GM12874 (cell line): ENCODE measurements around the gene ZPR1.

Experiments
- CTCF ChIP-seq: IDR thresholded peaks from 2 replicates; pipeline ENCODE4 v1.5.1; 2011; ENCODE audit warnings: low read depth, mild to moderate bottlenecking, control low read depth, low read length, moderate library complexity; ENCODE audit not compliant: insufficient read depth

Gene ZPR1

GRCh38 chr11:116826751-116827431 is 39.1 kb upstream of the ZPR1 start:
- TF ChIP-seq CTCF: no peak

DNA sequence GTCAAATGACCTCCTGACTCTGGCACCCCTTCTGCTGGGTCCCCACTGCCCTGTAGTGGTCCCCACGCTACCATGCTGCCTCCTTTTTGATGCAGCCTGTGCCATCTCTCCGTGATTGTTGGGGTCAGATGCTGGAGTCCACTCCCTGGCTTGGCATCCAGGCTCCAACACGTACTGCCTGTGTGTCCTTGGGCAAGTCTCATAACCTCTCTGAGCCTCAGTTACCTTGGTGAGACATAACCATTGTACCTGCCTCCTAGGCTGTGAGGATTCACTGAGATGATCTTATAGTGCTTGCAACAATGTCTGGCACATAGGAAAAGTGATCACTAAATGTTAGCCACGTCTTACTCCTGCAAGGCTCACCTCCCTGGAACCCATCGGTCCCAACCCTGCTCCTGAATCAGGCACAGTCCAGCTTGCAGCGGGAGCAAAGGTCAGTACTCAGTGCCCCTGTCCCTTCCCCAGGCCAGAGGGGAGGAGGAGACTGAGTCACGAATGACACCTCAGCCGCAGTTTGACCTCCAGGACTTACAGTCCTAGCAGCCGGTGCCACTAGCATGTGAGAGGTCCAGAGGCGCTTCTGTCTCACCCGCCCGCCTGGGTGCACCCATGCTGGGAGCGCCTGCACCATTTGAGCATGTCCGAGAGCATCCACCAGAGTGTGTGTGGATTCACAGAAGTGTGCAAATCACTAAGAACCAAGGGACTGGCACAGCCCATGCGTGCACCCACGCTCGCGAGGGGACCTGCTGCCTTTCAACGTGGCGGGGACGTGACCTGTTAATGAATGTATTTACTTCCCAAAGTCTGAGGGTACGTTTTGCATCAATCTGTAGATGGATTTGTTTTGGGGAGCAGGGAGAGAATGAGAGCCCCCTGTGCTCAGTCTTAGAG is 38.3 kb upstream of the ZPR1 start:
- TF ChIP-seq CTCF: no peak

DNA sequence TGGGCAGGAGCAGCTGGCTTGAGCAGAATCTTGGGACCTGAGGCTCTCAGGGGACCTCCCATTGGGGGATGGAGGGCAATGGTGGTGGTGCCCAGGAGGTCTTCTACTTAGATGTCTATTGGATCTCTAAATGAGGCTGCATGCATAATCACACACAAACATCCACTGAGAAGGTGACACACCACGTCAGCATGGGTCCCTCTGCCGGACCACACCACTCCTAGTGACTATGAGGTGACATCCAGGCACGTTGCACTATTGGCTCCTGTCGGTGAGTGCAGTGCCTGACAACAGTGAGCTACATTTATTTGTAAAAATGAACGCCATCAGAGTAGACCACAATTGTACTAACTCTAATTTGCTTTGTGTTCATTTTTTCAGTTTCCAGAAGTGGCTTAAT is 37.6 kb upstream of the ZPR1 start:
- TF ChIP-seq CTCF: no peak

DNA sequence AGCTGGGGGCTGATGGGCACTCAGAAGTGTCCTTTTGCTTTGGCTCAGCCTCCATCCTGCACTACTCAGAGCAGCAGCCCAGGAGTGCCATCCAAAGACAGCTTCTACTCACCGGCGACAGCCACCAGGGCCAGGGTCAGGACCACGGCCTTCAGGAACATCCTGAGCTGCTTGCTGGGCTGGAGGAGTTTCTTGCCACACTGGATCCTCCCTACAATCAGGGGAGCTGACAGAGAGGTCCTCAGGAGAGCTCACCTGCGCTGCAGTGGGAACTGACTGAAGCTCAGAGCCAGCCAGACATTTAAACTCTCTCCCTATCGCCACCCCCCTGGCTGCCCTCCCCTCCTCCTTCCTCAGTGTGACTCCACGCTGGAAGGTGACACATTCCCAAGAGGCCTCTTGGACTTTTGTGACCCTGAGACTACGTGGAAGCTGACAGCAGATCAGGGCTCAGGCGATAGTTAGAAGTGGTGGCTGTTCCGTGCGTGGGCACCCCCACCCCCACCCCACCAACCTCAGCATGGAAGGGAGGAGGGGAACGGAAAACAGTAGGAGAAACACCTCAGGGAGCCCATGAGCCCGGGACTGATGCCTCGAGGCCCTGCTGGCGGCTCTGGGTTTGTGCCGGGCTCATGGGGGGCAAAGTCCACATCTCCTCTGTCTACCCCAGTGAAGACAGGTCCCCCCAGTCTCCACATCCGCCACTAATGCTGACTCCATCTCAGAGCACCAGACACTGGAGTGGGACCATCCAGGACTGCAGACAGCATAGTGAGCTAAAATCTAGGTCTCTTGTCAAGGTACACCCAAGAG is 35.4 kb upstream of the ZPR1 start, which contains the start of gene APOA4:
Gene APOA4 (minus strand): TSS at position 274 of the 813 bp plus-strand sequence. CDS start 113 bp downstream, at position 161.
- TF ChIP-seq CTCF: no peak

DNA sequence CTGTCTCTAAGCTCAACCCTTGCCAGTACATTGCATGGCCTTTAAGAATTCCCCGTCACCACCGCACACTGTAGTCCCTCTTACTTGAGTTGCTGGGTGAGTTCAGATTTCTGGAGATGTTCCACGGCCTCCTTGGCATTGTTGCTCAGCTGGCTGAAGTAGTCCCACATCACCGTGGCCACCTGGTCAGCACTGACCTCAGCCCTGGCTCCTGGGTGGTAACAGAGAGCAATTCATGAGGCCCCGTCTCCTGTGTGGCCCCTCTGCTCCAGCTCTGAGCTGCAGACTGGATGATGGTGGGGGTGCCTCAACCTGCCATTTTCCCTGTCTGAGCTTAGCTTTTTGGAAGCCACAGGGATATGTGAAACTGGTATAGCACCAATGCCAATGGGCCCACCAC is 34.8 kb upstream of the ZPR1 start:
- TF ChIP-seq CTCF: no peak

- TF ChIP-seq CTCF: no peak
Measured at GRCh38 chr11:116821050-116821918, 33.5 kb upstream of the ZPR1 start.
